ENCODE measurements around the gene KLK2.

DNA sequence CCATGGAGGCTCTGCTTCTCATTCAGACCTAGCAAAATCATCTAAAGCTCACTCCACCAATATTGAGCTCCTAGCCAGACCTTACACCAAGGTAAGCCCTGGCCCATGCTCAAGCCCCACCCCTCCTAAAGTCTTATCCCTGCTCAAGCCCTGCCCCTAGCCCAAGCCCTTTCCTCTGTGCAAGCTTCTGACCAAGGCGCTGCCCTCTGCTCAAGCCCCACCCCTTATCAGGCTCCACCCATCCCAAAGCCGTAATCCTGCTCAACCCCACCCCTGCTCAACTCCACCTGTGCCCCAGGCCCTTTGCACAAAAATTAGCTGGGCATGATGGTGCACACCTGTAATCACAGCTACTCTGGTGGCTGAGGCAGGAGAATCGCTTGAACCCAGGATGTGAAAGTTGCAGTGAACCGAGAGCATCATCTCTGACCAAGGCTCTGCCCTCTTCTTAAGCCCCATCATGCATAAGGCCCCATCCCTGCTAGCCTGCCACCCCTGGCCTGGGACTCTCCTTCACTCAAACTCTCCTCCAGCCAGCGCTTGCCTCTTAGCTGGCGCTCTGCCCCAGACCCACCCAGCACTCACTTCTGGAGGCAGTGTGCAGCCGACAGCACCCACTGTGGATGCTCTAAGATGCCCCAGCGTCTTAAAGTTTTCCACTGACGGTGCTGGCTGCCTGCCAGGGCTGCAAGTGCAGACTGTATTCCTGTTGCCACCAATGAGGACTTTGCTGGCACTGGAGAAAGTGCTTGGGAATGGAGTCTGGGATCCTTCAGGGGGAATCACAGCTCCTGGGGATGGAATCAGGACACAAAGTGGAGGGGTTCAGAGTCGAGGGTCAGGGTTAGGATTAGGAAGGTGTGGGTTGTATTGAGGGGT lies 21.5 kb downstream of the KLK2 start:
- TF ChIP-seq GLIS3 (CRISPR knock-in tag; IDR thresholded peaks at IDR 0.05) (no peak), ZFP3 (CRISPR knock-in tag; IDR thresholded peaks at IDR 0.05) (no peak), TOX (CRISPR knock-in tag; IDR thresholded peaks at IDR 0.05; ENCODE audit: borderline replicate concordance) (no peak), PPARA (CRISPR knock-in tag; IDR thresholded peaks at IDR 0.05; ENCODE audit: borderline replicate concordance) (no peak), ZFP30 (CRISPR knock-in tag; IDR thresholded peaks at IDR 0.05) (no peak), BACH2 (CRISPR knock-in tag; IDR thresholded peaks at IDR 0.05; ENCODE audit: borderline replicate concordance) (no peak)

Measured in SK-N-SH treated with all-trans-retinoic acid at 6 μM for 48 hours (cell line).